Measurements from ENCODE around the gene CABS1. TPM values are rescaled to one million over a fixed set of nuclear protein-coding genes. Genes with fewer than 3 reads are reported as not detected.

The CABS1 gene
- total RNA-seq, 1 donor from 2014 or later, result not detected

Other genes with a start within 250 kb of the CABS1 start
- gene PRR27, start 180.7 kb upstream of the CABS1 start, total RNA-seq, result not detected in 2 replicates
- not detected in 2 replicates for gene ODAM, start 139.3 kb upstream of the CABS1 start, total RNA-seq
- not detected in 2 replicates for gene FDCSP, start 108.9 kb upstream of the CABS1 start, total RNA-seq
- gene CSN3, start 92.4 kb upstream of the CABS1 start, total RNA-seq, result not detected in 2 replicates
- not detected in 2 replicates for gene SMR3A, start 25.8 kb downstream of the CABS1 start, total RNA-seq
- not detected in 2 replicates for gene SMR3B, start 48.1 kb downstream of the CABS1 start, total RNA-seq
- gene OPRPN, start 63.0 kb downstream of the CABS1 start, total RNA-seq, result not detected in 2 replicates
- gene MUC7, start 137.2 kb downstream of the CABS1 start, total RNA-seq, result not detected in 2 replicates
- not detected in 2 replicates for gene AMTN, start 183.6 kb downstream of the CABS1 start, total RNA-seq